HCT116 (cell line): ENCODE data around the gene CDH16. TPM values are rescaled to one million over a fixed set of nuclear protein-coding genes. Genes with fewer than 3 reads are reported as not detected.

Source experiments
- ATAC-seq: fragments of 200-7000 bp; cut with Tn5 transposase; 2 replicates; pipeline ENCODE4 v1.9.1; 2020; ENCODE audit warnings: mild to moderate bottlenecking, moderate library complexity
- BruUV-seq: library from RNA; stranded (reverse); fragments of 400-500 nt; replicated peaks from 2 replicates; lab custom pipeline; 2021; lab: Mats Ljungman, UMichigan
- CTCF ChIA-PET: fragments of 300-600 bp; sonication (Branson Sonifier 250); formaldehyde crosslinking; loops from one replicate; lab custom pipeline; 2021; ENCODE audit warnings: antibody characterized with exemption; lab: Charles Lee
- POLR2A ChIA-PET: fragments of 300-600, 350-600 bp; sonication (Branson Sonifier 250); formaldehyde crosslinking; loops from one replicate; lab custom pipeline; 2021; ENCODE audit warnings: antibody characterized with exemption; lab: Charles Lee
- RAD21 ChIA-PET, 2 experiments: fragments of 300-600 bp; sonication (Branson Sonifier 250); formaldehyde crosslinking; loops; one replicate each; lab custom pipeline; 2023; ENCODE audit warnings: low total read pairs in 2 of 2; ENCODE audit not compliant: uncharacterized antibody in 2 of 2, unreplicated experiment in 2 of 2, low non-redundant PET in 1 of 2; lab: Charles Lee
- DNase-seq: peaks from one replicate; pipeline ENCODE4 v3.0.0-alpha.2; 2010; ENCODE audit warnings: low read depth, low spot score
- H2AFZ ChIP-seq: fragments of 200-600 bp; shearing (Covaris generic), sonication (generic); 2 replicates; pipeline ENCODE4 v1.6.1; 2017; ENCODE audit warnings: low read depth, mixed run types, mixed read lengths, antibody characterized with exemption, low read length; ENCODE audit not compliant: poor library complexity, severe bottlenecking
- H3K27ac ChIP-seq: 2 replicates; pipeline ENCODE4 v1.5.1; 2012; ENCODE audit warnings: low read depth, low read length
- H3K27me3 ChIP-seq: fragments of 200-600 bp; sonication (generic); 2 replicates; pipeline ENCODE4 v1.6.1; 2016; ENCODE audit warnings: mixed run types, low read length, mixed read lengths; ENCODE audit not compliant: insufficient read depth
- H3K36me3 ChIP-seq, 2 experiments: fragments of 200-500 bp in 1 of 2; fragments of 200-600 bp in 1 of 2; sonication (Bioruptor generic) in 1 of 2; sonication (generic) in 1 of 2; 2 replicates each; pipeline versions ENCODE4 v1.5.1 to v1.6.1; 2014 to 2016; ENCODE audit warnings: low read length in 2 of 2, inconsistent platforms in 1 of 2, mixed read lengths in 1 of 2, mixed run types in 1 of 2; ENCODE audit not compliant: insufficient read depth in 2 of 2, control insufficient read depth in 1 of 2
- H3K4me1 ChIP-seq, 2 experiments: fragments of 200-600 bp in 1 of 2; sonication (generic) in 1 of 2; 2 replicates each; pipeline versions ENCODE4 v1.5.1 to v1.6.1; 2012 to 2017; ENCODE audit warnings: low read length in 2 of 2, inconsistent platforms in 1 of 2, mild to moderate bottlenecking in 1 of 2, mixed read lengths in 1 of 2, mixed run types in 1 of 2, moderate library complexity in 1 of 2; ENCODE audit not compliant: insufficient read depth in 2 of 2, control insufficient read depth in 1 of 2
- H3K4me2 ChIP-seq: fragments of 200-600 bp; sonication (generic); 2 replicates; pipeline ENCODE4 v1.6.1; 2017; ENCODE audit warnings: mixed run types, low read length, mixed read lengths
- H3K4me3 ChIP-seq, 2 experiments: fragments of 200-600 bp in 1 of 2; sonication (generic) in 1 of 2; replicated peaks in 1 of 2; 2 replicates each; pipeline ENCODE4 v1.5.1; 2011 to 2016; ENCODE audit warnings: low read length in 2 of 2, control low read depth in 1 of 2, low read depth in 1 of 2, mild to moderate bottlenecking in 1 of 2, mixed read lengths in 1 of 2, mixed run types in 1 of 2
- H3K79me2 ChIP-seq: fragments of 200-600 bp; sonication (generic); 2 replicates; pipeline ENCODE4 v1.6.1; 2017; ENCODE audit warnings: mild to moderate bottlenecking, mixed run types, low read length, moderate library complexity, mixed read lengths; ENCODE audit not compliant: insufficient read depth
- H3K9ac ChIP-seq: fragments of 200-600 bp; sonication (generic); 2 replicates; pipeline ENCODE4 v1.6.1; 2016; ENCODE audit warnings: low read length, mixed read lengths
- H3K9me2 ChIP-seq: fragments of 200-600 bp; sonication (generic), shearing (Covaris generic); 2 replicates; pipeline ENCODE4 v1.6.1; 2017; ENCODE audit warnings: mixed run types, mild to moderate bottlenecking, moderate library complexity; ENCODE audit not compliant: insufficient read depth
- H3K9me3 ChIP-seq, 2 experiments: fragments of 200-500 bp in 1 of 2; fragments of 200-600 bp in 1 of 2; sonication (Bioruptor generic) in 1 of 2; sonication (generic) in 1 of 2; 2 replicates each; pipeline ENCODE4 v1.6.1; 2014 to 2017; ENCODE audit warnings: low read length in 2 of 2, mixed read lengths in 2 of 2, inconsistent platforms in 1 of 2, low read depth in 1 of 2, mild to moderate bottlenecking in 1 of 2, mixed run types in 1 of 2, moderate library complexity in 1 of 2; ENCODE audit not compliant: control insufficient read depth in 1 of 2, insufficient read depth in 1 of 2
- H4K20me1 ChIP-seq: fragments of 200-600 bp; sonication (generic), shearing (Covaris generic); 2 replicates; pipeline ENCODE4 v1.6.1; 2017; ENCODE audit warnings: mixed run types, mild to moderate bottlenecking, moderate library complexity; ENCODE audit not compliant: insufficient read depth
- CBX3 ChIP-seq: IDR thresholded peaks from 2 replicates; pipeline ENCODE4 v1.6.1; 2012; ENCODE audit warnings: low read depth
- CEBPB ChIP-seq: IDR thresholded peaks from 2 replicates; pipeline ENCODE4 v1.6.1; 2012; ENCODE audit warnings: low read depth
- EZH2 ChIP-seq: fragments of 200-600 bp; sonication (generic); IDR thresholded peaks from 2 replicates; pipeline ENCODE4 v1.6.1; 2017; ENCODE audit warnings: antibody characterized with exemption, mixed run types
- FOSL1 ChIP-seq: IDR thresholded peaks from 2 replicates; pipeline ENCODE4 v1.6.1; 2012; ENCODE audit warnings: low read depth
- MAX ChIP-seq: IDR thresholded peaks from 2 replicates; pipeline ENCODE4 v1.6.1; 2012
- POLR2AphosphoS5 ChIP-seq: IDR thresholded peaks from 2 replicates; pipeline ENCODE4 v1.6.1; 2011; ENCODE audit warnings: mild to moderate bottlenecking, low read depth, low read length, moderate library complexity
- RAD21 ChIP-seq: IDR thresholded peaks from 2 replicates; pipeline ENCODE4 v1.6.1; 2012; ENCODE audit warnings: low read depth, mild to moderate bottlenecking
- SIN3A ChIP-seq: IDR thresholded peaks from 2 replicates; pipeline ENCODE4 v1.6.1; 2012; ENCODE audit warnings: low read depth
- SRF ChIP-seq: IDR thresholded peaks from 2 replicates; pipeline ENCODE4 v1.6.1; 2012; ENCODE audit warnings: low read depth
- TCF7L2 ChIP-seq: IDR thresholded peaks from 2 replicates; pipeline ENCODE4 v1.7.0; 2011; ENCODE audit warnings: borderline replicate concordance, inconsistent platforms; ENCODE audit not compliant: insufficient read depth, insufficient read length; ENCODE audit errors: extremely low read depth
- ZBTB33 ChIP-seq: IDR thresholded peaks from 2 replicates; pipeline ENCODE4 v1.6.1; 2011; ENCODE audit warnings: mild to moderate bottlenecking, low read length, moderate library complexity; ENCODE audit not compliant: insufficient replicate concordance; ENCODE audit errors: extremely low read depth
- ZNF274 ChIP-seq: fragments of 200-500 bp; sonication (Bioruptor generic); IDR thresholded peaks from 2 replicates; pipeline ENCODE4 v1.6.1; 2014; ENCODE audit warnings: mild to moderate bottlenecking, low read depth, low read length, inconsistent platforms
- intact Hi-C: fragments of 100-400 bp; cut with micrococcal nuclease; formaldehyde crosslinking; loops from 2 replicates; pipeline ENCODE4 v1.10.0; 2022
- total RNA-seq: library from RNA; stranded (reverse); gene quantifications from one replicate; pipeline ENCODE4 v1.2.1, GENCODE V29; 2021; ENCODE audit not compliant: unreplicated experiment
- TF ChIP-seq, protein P1 (sequence below), 3 experiments: fragments of 200-600 bp in 1 of 3; sonication (generic) in 1 of 3; IDR thresholded peaks in 2 of 3; conservative IDR thresholded peaks in 1 of 3; 2 replicates each; pipeline ENCODE4 v1.5.1; 2012 to 2017; ENCODE audit warnings: low read depth in 2 of 3, low read length in 2 of 3, antibody characterized with exemption in 1 of 3, borderline replicate concordance in 1 of 3, control low read depth in 1 of 3, mild to moderate bottlenecking in 1 of 3, mixed read lengths in 1 of 3, mixed run types in 1 of 3, moderate library complexity in 1 of 3; ENCODE audit not compliant: insufficient read depth in 1 of 3

CDH16 gene
- total RNA-seq, 1 experiment from 2014 or later: not detected

DNA sequence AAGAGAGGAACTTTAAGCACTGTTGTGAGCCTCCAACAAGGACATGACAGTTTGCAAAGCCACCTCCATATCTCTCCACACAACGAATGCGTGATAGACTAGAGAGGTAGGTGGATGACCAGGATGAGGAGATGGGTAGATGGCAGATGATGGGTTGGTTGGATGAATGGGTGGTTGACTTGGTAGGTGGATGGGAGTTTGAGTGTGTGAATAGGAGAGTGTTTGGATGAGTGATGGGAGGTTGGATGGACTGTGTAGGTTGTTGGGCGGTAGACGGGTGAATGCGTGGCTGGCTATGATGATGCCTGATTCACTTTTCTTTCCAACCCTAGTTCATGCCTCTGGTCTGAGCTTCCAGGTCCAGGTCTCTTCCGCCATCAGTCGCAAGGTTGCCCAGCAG lies 4.1 kb downstream of the CDH16 start:
- no peaks in the 10 kb centered on the region for H4K20me1 ChIP-seq
- peaks cover 0 to 13% of the 10 kb centered on the region in 2 experiments; a peak in 2 of 4 replicates for H3K4me1 ChIP-seq
- intact Hi-C loops: no loop called here
- CTCF ChIA-PET: interaction anchor here (0.8 kb wide), 1 partner anchor 14 kb away, joined by 3 read pairs; no protein-coding TSS in a partner anchor
- ATAC-seq: no peak
- H3K27me3 ChIP-seq: no peaks in the 10 kb centered on the region
- no peak for DNase-seq
- H3K79me2 ChIP-seq: no peaks in the 10 kb centered on the region
- no peak for TF ChIP-seq ZNF274
- TF ChIP-seq CBX3: no peak
- TF ChIP-seq SRF: no peak
- TF ChIP-seq TCF7L2: no peak
- no peak for TF ChIP-seq ZBTB33
- TF ChIP-seq FOSL1: no peak
- no peaks in the 10 kb centered on the region for H3K9me3 ChIP-seq
- H2AFZ ChIP-seq: no peak overlapping the region
- H3K4me3 ChIP-seq: no peak overlapping the region
- no peak overlapping the region for H3K4me2 ChIP-seq
- no peaks in the 10 kb centered on the region for H3K36me3 ChIP-seq
- POLR2A ChIA-PET: no interaction called here
- BruUV-seq: no TSS peak
- H3K9me2 ChIP-seq: no peaks in the 10 kb centered on the region
- no peak overlapping the region for H3K27ac ChIP-seq
- RAD21 ChIA-PET: no interaction called here
- H3K9ac ChIP-seq: no peak overlapping the region

GRCh38 chr16:66913711-66914110 lies 5.0 kb downstream of the CDH16 start:
- DNase-seq (no peak), ATAC-seq (no peak)
- intact Hi-C loops: no loop called here
- no peak overlapping the region for H2AFZ ChIP-seq
- H3K4me2 ChIP-seq: no peak overlapping the region
- ChIA-PET POLR2A (no interaction called here), RAD21 (no interaction called here), CTCF (no interaction called here)
- H4K20me1 ChIP-seq: no peaks in the 10 kb centered on the region
- no peaks in the 10 kb centered on the region for H3K79me2 ChIP-seq
- no peaks in the 10 kb centered on the region for H3K9me2 ChIP-seq
- no peak overlapping the region for H3K27ac ChIP-seq
- BruUV-seq: no TSS peak
- no peaks in the 10 kb centered on the region for H3K36me3 ChIP-seq
- no peaks in the 10 kb centered on the region for H3K9me3 ChIP-seq
- H3K4me3 ChIP-seq: no peak overlapping the region
- peaks cover 0 to 13% of the 10 kb centered on the region in 2 experiments; a peak in 2 of 4 replicates for H3K4me1 ChIP-seq
- no peaks in the 10 kb centered on the region for H3K27me3 ChIP-seq
- H3K9ac ChIP-seq: no peak overlapping the region
- no peak for TF ChIP-seq SRF
- TF ChIP-seq TCF7L2: no peak
- TF ChIP-seq, protein P1, sequence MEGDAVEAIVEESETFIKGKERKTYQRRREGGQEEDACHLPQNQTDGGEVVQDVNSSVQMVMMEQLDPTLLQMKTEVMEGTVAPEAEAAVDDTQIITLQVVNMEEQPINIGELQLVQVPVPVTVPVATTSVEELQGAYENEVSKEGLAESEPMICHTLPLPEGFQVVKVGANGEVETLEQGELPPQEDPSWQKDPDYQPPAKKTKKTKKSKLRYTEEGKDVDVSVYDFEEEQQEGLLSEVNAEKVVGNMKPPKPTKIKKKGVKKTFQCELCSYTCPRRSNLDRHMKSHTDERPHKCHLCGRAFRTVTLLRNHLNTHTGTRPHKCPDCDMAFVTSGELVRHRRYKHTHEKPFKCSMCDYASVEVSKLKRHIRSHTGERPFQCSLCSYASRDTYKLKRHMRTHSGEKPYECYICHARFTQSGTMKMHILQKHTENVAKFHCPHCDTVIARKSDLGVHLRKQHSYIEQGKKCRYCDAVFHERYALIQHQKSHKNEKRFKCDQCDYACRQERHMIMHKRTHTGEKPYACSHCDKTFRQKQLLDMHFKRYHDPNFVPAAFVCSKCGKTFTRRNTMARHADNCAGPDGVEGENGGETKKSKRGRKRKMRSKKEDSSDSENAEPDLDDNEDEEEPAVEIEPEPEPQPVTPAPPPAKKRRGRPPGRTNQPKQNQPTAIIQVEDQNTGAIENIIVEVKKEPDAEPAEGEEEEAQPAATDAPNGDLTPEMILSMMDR (IDR thresholded peaks at IDR 0.05 in 2 of 3, conservative IDR thresholded peaks at IDR 0.05 in 1 of 3; ENCODE audit: borderline replicate concordance in 1 of 3, insufficient read depth in 1 of 3, low read depth in 2 of 3, low read length in 2 of 3): no peak
- TF ChIP-seq SIN3A: no peak
- no peak for TF ChIP-seq FOSL1
- TF ChIP-seq POLR2AphosphoS5: no peak
- TF ChIP-seq ZNF274: no peak
- no peak for TF ChIP-seq MAX
- no peak for TF ChIP-seq ZBTB33
- TF ChIP-seq CEBPB: no peak
- no peak for TF ChIP-seq RAD21
- TF ChIP-seq EZH2: no peak
